Left renal cortex interstitium (tissue), 4 donors: Measurements from ENCODE around the gene VIM. TPM values are rescaled to one million over a fixed set of nuclear protein-coding genes. Genes with fewer than 3 reads are reported as not detected.

Source experiments
- polyA plus RNA-seq, 4 donors: library from polyadenylated mRNA; unstranded; fragments of 120-200 nt; gene quantifications; one replicate each; pipeline ENCODE4 v1.2.1, GENCODE V29; 2013; ENCODE audit not compliant: insufficient read length in 4 of 4

The VIM gene
- polyA plus RNA-seq, 4 donors: 1,222 to 1,404 (median 1,250) TPM

Other genes with a start within 250 kb of the VIM start
- gene CUBN, start 98.4 kb upstream of the VIM start, polyA plus RNA-seq: 100 to 1,000 TPM; 100 to 272 (median 187) TPM
- gene TRDMT1, start 26.6 kb upstream of the VIM start, polyA plus RNA-seq: 10 to 100 TPM in 2 of 4 donors, 1 to 10 TPM in 2; 8.2 to 13.0 (median 10.4) TPM
- gene ST8SIA6, start 226.4 kb downstream of the VIM start, polyA plus RNA-seq: 1 to 10 TPM; 1.0 to 2.2 (median 1.2) TPM